Measurements from ENCODE around the gene PPP3R2. TPM values are rescaled to one million over a fixed set of nuclear protein-coding genes. Genes with fewer than 3 reads are reported as not detected.

The PPP3R2 gene
- total RNA-seq, 1 donor from 2014 or later = not detected

Other genes starting within 250 kb of the PPP3R2 start
- gene BAAT, start 210.0 kb downstream of the PPP3R2 start, total RNA-seq = 0.37 and 1.8 TPM in 2 replicates
- 15.8 and 20.2 TPM in 2 replicates for gene MRPL50, start 196.4 kb downstream of the PPP3R2 start, total RNA-seq
- gene ZNF189, start 196.1 kb downstream of the PPP3R2 start, total RNA-seq = 19.0 and 23.7 TPM in 2 replicates
- not detected in 2 replicates for gene ALDOB, start 159.2 kb downstream of the PPP3R2 start, total RNA-seq
- 28.8 and 30.3 TPM in 2 replicates for gene RNF20, start 61.1 kb downstream of the PPP3R2 start, total RNA-seq
- gene GRIN3A, start 143.7 kb upstream of the PPP3R2 start, total RNA-seq = not detected in 2 replicates